Vagina (tissue), 2 donors: ENCODE measurements around the gene MAPK11. TPM values are rescaled to one million over a fixed set of nuclear protein-coding genes. Genes with fewer than 3 reads are reported as not detected.

Source experiments
- DNase-seq, 2 donors: peaks; one replicate each; pipeline ENCODE4 v3.0.0-alpha.2; 2017; ENCODE audit errors: extremely low spot score in 2 of 2
- H3K27ac ChIP-seq: fragments of 200-600 bp; sonication (generic); one replicate; pipeline ENCODE4 v1.5.1; 2019
- H3K27me3 ChIP-seq: fragments of 200-600 bp; sonication (generic); one replicate; pipeline ENCODE4 v1.5.1; 2019
- H3K36me3 ChIP-seq, 2 donors: fragments of 200-600 bp; sonication (generic); one replicate each; pipeline ENCODE4 v1.5.1; 2017 to 2019
- H3K4me1 ChIP-seq: fragments of 200-600 bp; sonication (generic); one replicate; pipeline ENCODE4 v1.5.1; 2019
- H3K4me3 ChIP-seq, 2 donors: fragments of 200-600 bp; sonication (generic); 1 replicate in 1 of 2; 2 replicates in 1 of 2; pipeline ENCODE4 v1.5.1; 2016 to 2019
- H3K9me3 ChIP-seq: fragments of 200-600 bp; sonication (generic); one replicate; pipeline ENCODE4 v1.5.1; 2019
- CTCF ChIP-seq, 3 experiments: fragments of 450-650 bp in 2 of 3; fragments of 200-600 bp in 1 of 3; sonication (generic) in 1 of 3; IDR thresholded peaks; one replicate each; pipeline ENCODE4 v1.5.1; 2017 to 2019; ENCODE audit warnings: antibody characterized with exemption in 3 of 3, mild to moderate bottlenecking in 2 of 3, moderate library complexity in 2 of 3
- POLR2A ChIP-seq, 2 donors: fragments of 450-650 bp; IDR thresholded peaks; one replicate each; pipeline ENCODE4 v1.6.1; 2017; ENCODE audit warnings: antibody characterized with exemption in 2 of 2, mild to moderate bottlenecking in 2 of 2, moderate library complexity in 2 of 2
- POLR2AphosphoS5 ChIP-seq, 2 donors: sonication (generic); formaldehyde crosslinking; IDR thresholded peaks; one replicate each; pipeline ENCODE4 v1.9.0; 2017; ENCODE audit warnings: antibody characterized with exemption in 2 of 2, mild to moderate bottlenecking in 2 of 2, low read depth in 1 of 2; ENCODE audit not compliant: insufficient read depth in 1 of 2
- intact Hi-C: fragments of 100-400 bp; cut with DNase I; formaldehyde crosslinking; loops from one replicate; pipeline ENCODE4 v1.15.1; 2023
- total RNA-seq: library from RNA; depleted of rRNA; stranded (reverse); fragments of >200 nt; gene quantifications from one replicate; pipeline ENCODE4 v1.2.3, GENCODE V29; 2016

Gene MAPK11
- total RNA-seq, 1 donor from 2014 or later: 7.4 TPM

- no peak overlapping the region for H3K4me3 ChIP-seq
- no peaks in the 10 kb centered on the region for H3K9me3 ChIP-seq
- TF ChIP-seq CTCF (IDR thresholded peaks at IDR 0.05) (no peak), POLR2AphosphoS5 (IDR thresholded peaks at IDR 0.05; ENCODE audit: insufficient read depth in 1 of 2, low read depth in 1 of 2) (no peak), POLR2A (IDR thresholded peaks at IDR 0.05) (no peak)
- H3K4me1 ChIP-seq: peaks cover 81% of the 10 kb centered on the region
- DNase-seq: no peak
- H3K36me3 ChIP-seq: peaks cover 0 to 10% of the 10 kb centered on the region in 2 donors
- H3K27ac ChIP-seq: peak overlapping the region; percentile 85
- no peaks in the 10 kb centered on the region for H3K27me3 ChIP-seq
- intact Hi-C loops: no loop called here
These were observed 23.7 kb downstream of the MAPK11 start for GRCh38 chr22:50246242-50247175.

GRCh38 chr22:50245214-50246072 is 24.7 kb downstream of the MAPK11 start:
- no peaks in the 10 kb centered on the region for H3K27me3 ChIP-seq
- intact Hi-C loops: no loop called here
- no peak for DNase-seq
- peak overlapping the region; percentile 62 to 76 for H3K4me3 ChIP-seq
- peak overlapping the region; percentile 85 for H3K27ac ChIP-seq
- H3K36me3 ChIP-seq: peaks cover 0 to 10% of the 10 kb centered on the region in 2 donors
- H3K4me1 ChIP-seq: peaks cover 82% of the 10 kb centered on the region
- no peak for TF ChIP-seq POLR2A (IDR thresholded peaks at IDR 0.05)
- peak in 1 of 3 experiments; percentile 7 for TF ChIP-seq CTCF (IDR thresholded peaks at IDR 0.05)
- TF ChIP-seq POLR2AphosphoS5 (IDR thresholded peaks at IDR 0.05; ENCODE audit: insufficient read depth in 1 of 2, low read depth in 1 of 2): no peak
- no peaks in the 10 kb centered on the region for H3K9me3 ChIP-seq

- Histone ChIP-seq H3K4me3 (peak within 1 kb of the TSS; percentile 62 to 76), H3K27me3 (no peaks in the 10 kb centered on the region), H3K36me3 (peaks cover 0 to 10% of the 10 kb centered on the region in 2 donors), H3K4me1 (peaks cover 75% of the 10 kb centered on the region), H3K27ac (peak within 1 kb of the TSS; percentile 85), H3K9me3 (no peaks in the 10 kb centered on the region)
- TF ChIP-seq POLR2AphosphoS5 (IDR thresholded peaks at IDR 0.05; ENCODE audit: insufficient read depth in 1 of 2, low read depth in 1 of 2) (peak; percentile 94 to 95), CTCF (IDR thresholded peaks at IDR 0.05) (peak in 1 of 3 experiments; percentile 35), POLR2A (IDR thresholded peaks at IDR 0.05) (peak in 1 of 2 donors; percentile 48)
- peak in 1 of 2 donors; percentile 93 for DNase-seq
- intact Hi-C loops: no loop called here
These were observed 25.6 kb downstream of the MAPK11 start, which contains the start of gene TUBGCP6 for GRCh38 chr22:50244420-50245213. Gene TUBGCP6 (minus strand): TSS chr22:50245023. CDS start chr22:50244459, 564 bp downstream.

GRCh38 chr22:50243685-50244419 is 26.3 kb downstream of the MAPK11 start:
- Histone ChIP-seq H3K9me3 (no peaks in the 10 kb centered on the region), H3K36me3 (peaks cover 0 to 10% of the 10 kb centered on the region in 2 donors), H3K4me3 (peak overlapping the region; percentile 62 to 76), H3K27me3 (no peaks in the 10 kb centered on the region), H3K27ac (peak overlapping the region; percentile 85), H3K4me1 (peaks cover 68% of the 10 kb centered on the region)
- intact Hi-C loops: no loop called here
- TF ChIP-seq POLR2AphosphoS5 (IDR thresholded peaks at IDR 0.05; ENCODE audit: insufficient read depth in 1 of 2, low read depth in 1 of 2) (no peak), CTCF (IDR thresholded peaks at IDR 0.05) (no peak), POLR2A (IDR thresholded peaks at IDR 0.05) (no peak)
- no peak for DNase-seq
